Bronchial epithelial cell (primary cell): ENCODE data around the gene PCDHGC4. TPM values are rescaled to one million over a fixed set of nuclear protein-coding genes. Genes with fewer than 3 reads are reported as not detected.

Experiments used
- DNase-seq: peaks from one replicate; pipeline ENCODE4 v3.0.0-alpha.2; 2010; ENCODE audit warnings: low read depth
- FAIRE-seq: peaks from 2 replicates; lab custom pipeline; 2011; peaks lifted over from hg19 to GRCh38; lab: Jason Lieb, UNC
- H3K27me3 ChIP-seq: 2 replicates; pipeline ENCODE4 v1.5.1; 2011; ENCODE audit warnings: low read length; ENCODE audit not compliant: control insufficient read depth, insufficient read depth
- H3K36me3 ChIP-seq: 2 replicates; pipeline ENCODE4 v1.5.1; 2011; ENCODE audit warnings: low read length; ENCODE audit not compliant: control insufficient read depth, insufficient read depth
- H3K4me3 ChIP-seq: 2 replicates; pipeline ENCODE4 v1.5.1; 2011; ENCODE audit warnings: mild to moderate bottlenecking, low read depth, low read length, control low read depth
- total RNA-seq: library from RNA; depleted of rRNA; stranded (reverse); fragments of >200 nt; gene quantifications from 2 replicates; pipeline ENCODE4 v1.2.1, GENCODE V29; 2014
- TF ChIP-seq, protein P1 (sequence below): IDR thresholded peaks from 2 replicates; pipeline ENCODE4 v1.5.1; 2011; ENCODE audit warnings: mild to moderate bottlenecking, moderate library complexity, low read length, control low read depth, inconsistent platforms; ENCODE audit not compliant: insufficient read depth, severe bottlenecking

The PCDHGC4 gene
- total RNA-seq, 1 donor from 2014 or later = 0.53 TPM

DNA sequence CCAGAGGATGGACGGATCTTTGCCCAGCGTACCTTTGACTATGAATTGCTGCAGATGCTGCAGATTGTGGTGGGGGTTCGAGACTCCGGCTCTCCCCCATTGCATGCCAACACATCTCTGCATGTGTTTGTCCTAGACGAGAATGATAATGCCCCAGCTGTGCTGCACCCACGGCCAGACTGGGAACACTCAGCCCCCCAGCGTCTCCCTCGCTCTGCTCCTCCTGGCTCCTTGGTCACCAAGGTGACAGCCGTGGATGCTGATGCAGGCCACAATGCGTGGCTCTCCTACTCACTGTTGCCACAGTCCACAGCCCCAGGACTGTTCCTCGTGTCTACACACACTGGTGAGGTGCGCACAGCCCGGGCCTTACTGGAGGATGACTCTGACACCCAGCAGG, 5.9 kb downstream of the PCDHGC4 start:
- H3K4me3 ChIP-seq = no peak overlapping the region
- FAIRE-seq (peak; percentile 60), DNase-seq (no peak)
- H3K36me3 ChIP-seq = peaks cover 2% of the 10 kb centered on the region
- TF ChIP-seq, protein P1, sequence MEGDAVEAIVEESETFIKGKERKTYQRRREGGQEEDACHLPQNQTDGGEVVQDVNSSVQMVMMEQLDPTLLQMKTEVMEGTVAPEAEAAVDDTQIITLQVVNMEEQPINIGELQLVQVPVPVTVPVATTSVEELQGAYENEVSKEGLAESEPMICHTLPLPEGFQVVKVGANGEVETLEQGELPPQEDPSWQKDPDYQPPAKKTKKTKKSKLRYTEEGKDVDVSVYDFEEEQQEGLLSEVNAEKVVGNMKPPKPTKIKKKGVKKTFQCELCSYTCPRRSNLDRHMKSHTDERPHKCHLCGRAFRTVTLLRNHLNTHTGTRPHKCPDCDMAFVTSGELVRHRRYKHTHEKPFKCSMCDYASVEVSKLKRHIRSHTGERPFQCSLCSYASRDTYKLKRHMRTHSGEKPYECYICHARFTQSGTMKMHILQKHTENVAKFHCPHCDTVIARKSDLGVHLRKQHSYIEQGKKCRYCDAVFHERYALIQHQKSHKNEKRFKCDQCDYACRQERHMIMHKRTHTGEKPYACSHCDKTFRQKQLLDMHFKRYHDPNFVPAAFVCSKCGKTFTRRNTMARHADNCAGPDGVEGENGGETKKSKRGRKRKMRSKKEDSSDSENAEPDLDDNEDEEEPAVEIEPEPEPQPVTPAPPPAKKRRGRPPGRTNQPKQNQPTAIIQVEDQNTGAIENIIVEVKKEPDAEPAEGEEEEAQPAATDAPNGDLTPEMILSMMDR = no peak
- peaks cover 6% of the 10 kb centered on the region for H3K27me3 ChIP-seq

DNA sequence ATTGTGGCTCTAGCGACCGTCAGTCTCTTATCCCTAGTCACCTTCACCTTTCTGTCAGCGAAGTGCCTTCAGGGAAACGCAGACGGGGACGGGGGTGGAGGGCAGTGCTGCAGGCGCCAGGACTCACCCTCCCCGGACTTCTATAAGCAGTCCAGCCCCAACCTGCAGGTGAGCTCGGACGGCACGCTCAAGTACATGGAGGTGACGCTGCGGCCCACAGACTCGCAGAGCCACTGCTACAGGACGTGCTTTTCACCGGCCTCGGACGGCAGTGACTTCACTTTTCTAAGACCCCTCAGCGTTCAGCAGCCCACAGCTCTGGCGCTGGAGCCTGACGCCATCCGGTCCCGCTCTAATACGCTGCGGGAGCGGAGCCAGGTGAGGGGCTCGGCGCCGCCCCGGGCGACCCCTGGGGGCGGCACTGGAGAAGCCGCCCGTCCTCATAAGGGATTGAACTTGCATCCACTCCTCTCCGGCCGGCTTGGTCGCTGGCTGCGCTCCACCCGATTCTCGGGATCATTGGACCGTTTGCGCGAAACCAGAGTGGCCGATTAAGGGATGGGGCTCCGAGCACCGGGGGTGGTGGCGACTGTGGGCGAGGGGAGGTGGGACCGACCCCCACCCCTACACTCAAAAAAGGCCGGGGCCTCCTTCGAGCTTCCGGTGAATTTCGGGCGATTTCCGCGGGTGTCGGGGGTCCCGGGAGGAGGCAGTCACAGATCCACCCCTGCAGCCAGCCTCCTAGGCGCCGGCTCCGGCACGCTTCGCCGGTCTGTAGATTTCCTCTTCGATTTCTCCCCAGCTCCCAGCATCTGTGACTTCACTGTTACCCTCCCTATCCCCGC, 6.7 kb downstream of the PCDHGC4 start:
- Histone ChIP-seq H3K27me3 (peaks cover 6% of the 10 kb centered on the region), H3K4me3 (no peak overlapping the region), H3K36me3 (no peaks in the 10 kb centered on the region)
- TF ChIP-seq, protein P1 = no peak
- FAIRE-seq (no peak), DNase-seq (no peak)

- H3K36me3 ChIP-seq = no peaks in the 10 kb centered on the region
- FAIRE-seq (no peak), DNase-seq (no peak)
- no peak overlapping the region for H3K4me3 ChIP-seq
- peaks cover 6% of the 10 kb centered on the region for H3K27me3 ChIP-seq
- TF ChIP-seq, protein P1 = no peak
Observed at GRCh38 chr5:141492168-141492885, 7.5 kb downstream of the PCDHGC4 start.

GRCh38 chr5:141493500-141494422, 8.9 kb downstream of the PCDHGC4 start:
- TF ChIP-seq, protein P1 = no peak
- H3K36me3 ChIP-seq = no peaks in the 10 kb centered on the region
- DNase-seq = no peak
- no peak for FAIRE-seq
- no peak overlapping the region for H3K4me3 ChIP-seq
- H3K27me3 ChIP-seq = peaks cover 6% of the 10 kb centered on the region

- FAIRE-seq (no peak), DNase-seq (no peak)
- Histone ChIP-seq H3K4me3 (no peak overlapping the region), H3K27me3 (peaks cover 6% of the 10 kb centered on the region), H3K36me3 (no peaks in the 10 kb centered on the region)
- TF ChIP-seq, protein P1 = no peak
Observed at GRCh38 chr5:141494761-141495452, 10.1 kb downstream of the PCDHGC4 start.
